Liver (tissue), 9 donors: ENCODE measurements around the gene DACH1. TPM values are rescaled to one million over a fixed set of nuclear protein-coding genes. Genes with fewer than 3 reads are reported as not detected.

Experiments used
- DNase-seq: peaks from one replicate; pipeline ENCODE4 v3.0.0-alpha.2; 2017; ENCODE audit warnings: low spot score
- H3K27ac ChIP-seq, 2 donors: one replicate each; pipeline ENCODE4 v1.7.0; 2013; ENCODE audit warnings: inconsistent platforms in 2 of 2, low read length in 2 of 2, control low read depth in 1 of 2, low read depth in 1 of 2, mild to moderate bottlenecking in 1 of 2
- H3K27me3 ChIP-seq, 4 donors: one replicate each; pipeline versions ENCODE4 v1.6.1 to v1.7.0; 2013; ENCODE audit warnings: low read length in 3 of 4, inconsistent platforms in 1 of 4, mild to moderate bottlenecking in 1 of 4, moderate library complexity in 1 of 4; ENCODE audit not compliant: control insufficient read depth in 4 of 4, insufficient read depth in 4 of 4
- H3K36me3 ChIP-seq, 4 donors: one replicate each; pipeline versions ENCODE4 v1.6.1 to v1.7.0; 2013; ENCODE audit warnings: low read length in 3 of 4, mild to moderate bottlenecking in 3 of 4, low read depth in 1 of 4, moderate library complexity in 1 of 4; ENCODE audit not compliant: control insufficient read depth in 4 of 4, insufficient read depth in 3 of 4
- H3K4me1 ChIP-seq, 4 donors: one replicate each; pipeline versions ENCODE4 v1.6.1 to v1.7.0; 2013; ENCODE audit warnings: low read length in 3 of 4, mild to moderate bottlenecking in 3 of 4, moderate library complexity in 1 of 4; ENCODE audit not compliant: control insufficient read depth in 4 of 4, insufficient read depth in 4 of 4
- H3K4me3 ChIP-seq, 3 donors: one replicate each; pipeline versions ENCODE4 v1.6.1 to v1.7.0; 2013; ENCODE audit warnings: low read length in 3 of 3, control low read depth in 1 of 3, low read depth in 1 of 3, mild to moderate bottlenecking in 1 of 3
- H3K9ac ChIP-seq, 2 donors: one replicate each; pipeline ENCODE4 v1.7.0; 2013; ENCODE audit warnings: low read length in 2 of 2, mild to moderate bottlenecking in 2 of 2, moderate library complexity in 2 of 2, control low read depth in 1 of 2, low read depth in 1 of 2
- H3K9me3 ChIP-seq, 4 donors: one replicate each; pipeline versions ENCODE4 v1.6.1 to v1.7.0; 2013; ENCODE audit warnings: low read length in 3 of 4; ENCODE audit not compliant: control insufficient read depth in 4 of 4
- ATF3 ChIP-seq: IDR thresholded peaks from 2 replicates; pipeline ENCODE4 v1.6.1; 2016; ENCODE audit warnings: antibody characterized with exemption
- CTCF ChIP-seq: fragments of 150-350 bp; IDR thresholded peaks from 2 replicates; pipeline ENCODE4 v1.5.1; 2017; ENCODE audit warnings: improper control_type of control experiment, low read depth, low read length; ENCODE audit not compliant: missing input control
- EGR1 ChIP-seq, 2 donors: IDR thresholded peaks; 2 replicates each; pipeline ENCODE4 v1.6.1; 2016 to 2018; ENCODE audit warnings: antibody characterized with exemption in 2 of 2, low read depth in 2 of 2
- FOXA1 ChIP-seq: IDR thresholded peaks from 2 replicates; pipeline ENCODE4 v1.6.1; 2016; ENCODE audit warnings: antibody characterized with exemption
- FOXA2 ChIP-seq: IDR thresholded peaks from 2 replicates; pipeline ENCODE4 v1.6.1; 2016; ENCODE audit warnings: antibody characterized with exemption
- GABPA ChIP-seq, 2 donors: IDR thresholded peaks in 1 of 2; conservative IDR thresholded peaks in 1 of 2; 2 replicates each; pipeline ENCODE4 v1.6.1; 2016; ENCODE audit warnings: antibody characterized with exemption in 2 of 2, mild to moderate bottlenecking in 1 of 2, moderate library complexity in 1 of 2
- HNF4A ChIP-seq, 2 donors: conservative IDR thresholded peaks; 2 replicates each; pipeline ENCODE4 v1.6.1; 2016; ENCODE audit warnings: antibody characterized with exemption in 2 of 2, mild to moderate bottlenecking in 2 of 2
- HNF4G ChIP-seq: IDR thresholded peaks from 2 replicates; pipeline ENCODE4 v1.6.1; 2016; ENCODE audit warnings: antibody characterized with exemption
- JUND ChIP-seq, 2 donors: IDR thresholded peaks; 2 replicates each; pipeline ENCODE4 v1.6.1; 2016; ENCODE audit warnings: antibody characterized with exemption in 2 of 2
- MAX ChIP-seq: IDR thresholded peaks from 2 replicates; pipeline ENCODE4 v1.6.1; 2016; ENCODE audit warnings: antibody characterized with exemption
- NR2F2 ChIP-seq: IDR thresholded peaks from 2 replicates; pipeline ENCODE4 v1.6.1; 2016; ENCODE audit warnings: antibody characterized with exemption
- RAD21 ChIP-seq, 2 donors: IDR thresholded peaks; 2 replicates each; pipeline ENCODE4 v1.6.1; 2016; ENCODE audit warnings: antibody characterized with exemption in 2 of 2, mild to moderate bottlenecking in 2 of 2
- REST ChIP-seq: IDR thresholded peaks from 2 replicates; pipeline ENCODE4 v1.6.1; 2016; ENCODE audit warnings: antibody characterized with exemption, mild to moderate bottlenecking
- RXRA ChIP-seq, 2 donors: IDR thresholded peaks; 2 replicates each; pipeline ENCODE4 v1.6.1; 2017 to 2018; ENCODE audit warnings: antibody characterized with exemption in 2 of 2, mild to moderate bottlenecking in 1 of 2
- SP1 ChIP-seq: IDR thresholded peaks from 2 replicates; pipeline ENCODE4 v1.6.1; 2018; ENCODE audit warnings: antibody characterized with exemption, mild to moderate bottlenecking
- TAF1 ChIP-seq: conservative IDR thresholded peaks from 2 replicates; pipeline ENCODE4 v1.6.1; 2016; ENCODE audit warnings: antibody characterized with exemption, mild to moderate bottlenecking
- YY1 ChIP-seq: IDR thresholded peaks from 2 replicates; pipeline ENCODE4 v1.6.1; 2016; ENCODE audit warnings: antibody characterized with exemption, mild to moderate bottlenecking
- ZBTB33 ChIP-seq: IDR thresholded peaks from 2 replicates; pipeline ENCODE4 v1.6.1; 2016; ENCODE audit warnings: antibody characterized with exemption
- WGBS: extraction: QIAGEN DNeasy Blood & Tissue Kit; methylation state at CpG from one replicate; pipeline ENCODE4 v1.1.7; 2013; 5-methylcytosine and 5-hydroxymethylcytosine counted together
- polyA plus RNA-seq, 2 donors: library from polyadenylated mRNA; stranded (reverse) in 1 of 2; unstranded in 1 of 2; fragments of 200-250 nt in 1 of 2; fragments of >200 nt in 1 of 2; fragmentation: Nextera tagmentation in 1 of 2; extraction: Ambion mirVana in 1 of 2; gene quantifications; one replicate each; pipeline versions ENCODE4 v1.2.1 to v1.2.3, GENCODE V29; 2013 to 2015
- total RNA-seq, 2 donors: library from RNA; depleted of rRNA; stranded (reverse); fragments of >200 nt; gene quantifications; one replicate each; pipeline ENCODE4 v1.2.3, GENCODE V29; 2014
- donor health status: healthy.
- donor health status: healthy.
- donor health status: healthy.
- donor health status: healthy.
- donor health status: healthy.

DACH1 gene
- total and polyA plus RNA-seq, 4 donors = 0.28 to 1.9 (median 0.77) TPM

GRCh38 chr13:71801781-71802180 is 65.2 kb downstream of the DACH1 start:
- Histone ChIP-seq H3K4me1 (no peaks in the 10 kb centered on the region), H3K27ac (no peak overlapping the region), H3K36me3 (no peaks in the 10 kb centered on the region), H3K9ac (no peak overlapping the region), H3K27me3 (peaks cover 0 to 5% (median 0%) of the 10 kb centered on the region in 4 donors), H3K4me3 (no peak overlapping the region), H3K9me3 (no peaks in the 10 kb centered on the region)
- TF ChIP-seq ZBTB33 (no peak), MAX (no peak), FOXA1 (no peak), RAD21 (IDR thresholded peaks at IDR 0.05) (no peak), HNF4A (conservative IDR thresholded peaks at IDR 0.05) (no peak), TAF1 (no peak), CTCF (no peak), EGR1 (IDR thresholded peaks at IDR 0.05; ENCODE audit: low read depth in 2 of 2) (no peak), JUND (IDR thresholded peaks at IDR 0.05) (no peak), REST (no peak), ATF3 (no peak), SP1 (no peak), RXRA (IDR thresholded peaks at IDR 0.05) (no peak), NR2F2 (no peak), FOXA2 (no peak), HNF4G (no peak), YY1 (no peak), GABPA (IDR thresholded peaks at IDR 0.05 in 1 of 2, conservative IDR thresholded peaks at IDR 0.05 in 1 of 2) (no peak)
- 79% methylated on average over 2 of the region's 2 CpGs for WGBS
- no peak for DNase-seq
